ENCODE results near the gene AVL9.

DNA sequence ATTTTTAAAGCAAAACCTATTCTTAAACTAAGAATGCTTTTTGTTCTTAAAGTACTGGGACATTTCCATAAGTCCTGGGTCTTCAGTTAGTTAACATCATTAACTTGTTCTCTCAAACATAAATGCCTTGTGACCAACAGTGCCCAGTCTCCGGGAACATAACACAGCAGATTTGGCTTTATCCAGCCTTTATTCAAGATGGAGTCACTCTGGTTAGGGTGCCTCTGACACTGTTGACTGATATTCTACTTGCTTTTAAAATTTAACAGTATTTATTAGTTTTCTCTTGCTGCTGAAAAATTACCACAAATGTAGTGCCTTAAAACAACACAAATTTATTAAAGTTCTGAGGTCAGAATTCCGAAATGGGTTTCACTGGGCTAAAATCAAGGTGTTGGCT lies 44.1 kb downstream of the AVL9 start:
- TF ChIP-seq CTCF (IDR thresholded peaks at IDR 0.05) (no peak), ZFX (IDR thresholded peaks at IDR 0.05; ENCODE audit: borderline replicate concordance) (no peak)

Measured in 22Rv1 (cell line).